HG03139 (cell line): ENCODE data around the gene HK2.
"Not testable (repeated sequence)": the region's sequence is repeated elsewhere in the genome, so short reads cannot be mapped to it uniquely, and the experiment has no call there.

ENCODE experiments used
- ATAC-seq: cut with Tn5 transposase; IDR thresholded peaks from one replicate; pipeline ENCODE4 v1.9.1; 2021; ENCODE audit not compliant: unreplicated experiment

HK2 gene

GRCh38 chr2:74893332-74893731 lies 59.4 kb downstream of the HK2 start:
- ATAC-seq, result no peak

- ATAC-seq, result no peak
These were observed 60.5 kb downstream of the HK2 start for GRCh38 chr2:74894272-74894981.

- no peak for ATAC-seq
These were observed 61.1 kb downstream of the HK2 start for GRCh38 chr2:74895001-74895400.

GRCh38 chr2:74896232-74896631 lies 62.3 kb downstream of the HK2 start:
- no peak for ATAC-seq

- not testable (repeated sequence) for ATAC-seq
These were observed 66.3 kb downstream of the HK2 start for GRCh38 chr2:74900225-74900624.

- no peak for ATAC-seq
These were observed 68.4 kb downstream of the HK2 start for GRCh38 chr2:74902281-74902860.

GRCh38 chr2:74906395-74906794 lies 72.5 kb downstream of the HK2 start:
- ATAC-seq, result no peak

- not testable (repeated sequence) for ATAC-seq
These were observed 73.6 kb downstream of the HK2 start for GRCh38 chr2:74907560-74907959.

- no peak for ATAC-seq
These were observed 75.0 kb downstream of the HK2 start for GRCh38 chr2:74908748-74909444.

GRCh38 chr2:74910245-74910644 lies 76.3 kb downstream of the HK2 start:
- no peak for ATAC-seq

GRCh38 chr2:74911061-74911460 lies 77.1 kb downstream of the HK2 start:
- no peak for ATAC-seq

GRCh38 chr2:74915743-74916142 lies 81.8 kb downstream of the HK2 start:
- ATAC-seq, result no peak

GRCh38 chr2:74916394-74916793 lies 82.5 kb downstream of the HK2 start:
- ATAC-seq, result no peak

GRCh38 chr2:74917702-74918619 lies 84.0 kb downstream of the HK2 start:
- no peak for ATAC-seq

GRCh38 chr2:74919827-74920226 lies 85.9 kb downstream of the HK2 start:
- ATAC-seq, result no peak

- no peak for ATAC-seq
These were observed 87.4 kb downstream of the HK2 start for GRCh38 chr2:74921236-74921736.

- no peak for ATAC-seq
These were observed 88.8 kb downstream of the HK2 start for GRCh38 chr2:74922592-74923227.

GRCh38 chr2:74924463-74925265 lies 90.7 kb downstream of the HK2 start:
- no peak for ATAC-seq

- ATAC-seq, result no peak
These were observed 91.4 kb downstream of the HK2 start for GRCh38 chr2:74925361-74925786.

GRCh38 chr2:74927621-74928020 lies 93.7 kb downstream of the HK2 start:
- no peak for ATAC-seq
